ENCODE results near the gene CELF2. TPM values are rescaled to one million over a fixed set of nuclear protein-coding genes. Genes with fewer than 3 reads are reported as not detected.
"Not testable (repeated sequence)": the region's sequence is repeated elsewhere in the genome, so short reads cannot be mapped to it uniquely, and the experiment has no call there.

Gene CELF2
- total RNA-seq, 1 donor from 2014 or later, result 77.6 TPM

DNA sequence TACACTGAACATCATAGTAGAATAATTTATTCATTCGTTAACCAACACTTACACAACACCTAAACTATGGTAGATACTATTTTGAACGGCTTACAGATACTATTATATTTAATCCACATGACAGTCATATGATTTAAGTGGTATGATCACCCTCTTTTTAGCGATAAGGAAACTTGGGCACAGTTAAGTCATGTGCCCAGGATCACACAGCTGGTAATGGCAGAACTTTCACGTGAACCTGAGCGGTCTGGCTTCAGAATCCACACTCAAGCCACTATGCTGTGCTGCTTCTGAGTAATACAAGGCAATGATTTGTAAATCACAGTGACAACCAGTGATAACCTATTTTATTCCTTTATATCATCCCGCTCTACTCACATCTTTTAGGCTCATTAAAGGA is 99.1 kb downstream of the CELF2 start:
- peaks cover 51% of the 10 kb centered on the region for H3K4me1 Mint-ChIP-seq
- peaks cover 5% of the 10 kb centered on the region for H3K36me3 Mint-ChIP-seq (ENCODE audit: low read depth)
- H3K27ac Mint-ChIP-seq (ENCODE audit: unreplicated experiment), result no peak overlapping the region
- no peak for DNase-seq (ENCODE audit: low read depth, low spot score)
- TF ChIP-seq, protein P1, sequence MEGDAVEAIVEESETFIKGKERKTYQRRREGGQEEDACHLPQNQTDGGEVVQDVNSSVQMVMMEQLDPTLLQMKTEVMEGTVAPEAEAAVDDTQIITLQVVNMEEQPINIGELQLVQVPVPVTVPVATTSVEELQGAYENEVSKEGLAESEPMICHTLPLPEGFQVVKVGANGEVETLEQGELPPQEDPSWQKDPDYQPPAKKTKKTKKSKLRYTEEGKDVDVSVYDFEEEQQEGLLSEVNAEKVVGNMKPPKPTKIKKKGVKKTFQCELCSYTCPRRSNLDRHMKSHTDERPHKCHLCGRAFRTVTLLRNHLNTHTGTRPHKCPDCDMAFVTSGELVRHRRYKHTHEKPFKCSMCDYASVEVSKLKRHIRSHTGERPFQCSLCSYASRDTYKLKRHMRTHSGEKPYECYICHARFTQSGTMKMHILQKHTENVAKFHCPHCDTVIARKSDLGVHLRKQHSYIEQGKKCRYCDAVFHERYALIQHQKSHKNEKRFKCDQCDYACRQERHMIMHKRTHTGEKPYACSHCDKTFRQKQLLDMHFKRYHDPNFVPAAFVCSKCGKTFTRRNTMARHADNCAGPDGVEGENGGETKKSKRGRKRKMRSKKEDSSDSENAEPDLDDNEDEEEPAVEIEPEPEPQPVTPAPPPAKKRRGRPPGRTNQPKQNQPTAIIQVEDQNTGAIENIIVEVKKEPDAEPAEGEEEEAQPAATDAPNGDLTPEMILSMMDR (conservative IDR thresholded peaks at IDR 0.05), result no peak
- no peak overlapping the region for H3K4me3 Mint-ChIP-seq
- H3K27me3 Mint-ChIP-seq (ENCODE audit: low read depth), result no peaks in the 10 kb centered on the region
- no peaks in the 10 kb centered on the region for H3K9me3 Mint-ChIP-seq

DNA sequence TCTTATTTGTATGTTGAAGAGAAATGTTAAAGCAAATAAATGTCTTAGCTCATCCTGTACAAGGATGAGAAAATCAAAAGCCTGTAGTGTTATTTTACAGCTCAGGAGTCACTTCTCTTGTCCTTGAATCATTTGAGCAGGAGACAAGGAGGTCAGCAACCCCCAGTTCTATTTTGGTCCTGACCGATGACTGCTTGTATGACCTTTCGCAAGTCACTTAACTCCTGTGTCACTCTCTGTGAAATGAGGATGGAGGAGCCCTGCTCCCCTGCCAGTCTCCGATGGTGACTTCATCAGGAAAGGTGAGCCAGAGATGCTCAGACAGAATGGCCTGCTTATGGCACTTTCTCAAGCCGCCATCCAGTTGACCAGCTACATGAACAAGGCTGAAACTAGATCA is 101.0 kb downstream of the CELF2 start:
- TF ChIP-seq, protein P1 (conservative IDR thresholded peaks at IDR 0.05), result no peak
- H3K27me3 Mint-ChIP-seq (ENCODE audit: low read depth), result no peaks in the 10 kb centered on the region
- H3K9me3 Mint-ChIP-seq, result no peaks in the 10 kb centered on the region
- H3K27ac Mint-ChIP-seq (ENCODE audit: unreplicated experiment), result no peak overlapping the region
- H3K4me3 Mint-ChIP-seq, result no peak overlapping the region
- peaks cover 3% of the 10 kb centered on the region for H3K36me3 Mint-ChIP-seq (ENCODE audit: low read depth)
- no peak for DNase-seq (ENCODE audit: low read depth, low spot score)
- H3K4me1 Mint-ChIP-seq, result peaks cover 48% of the 10 kb centered on the region

DNA sequence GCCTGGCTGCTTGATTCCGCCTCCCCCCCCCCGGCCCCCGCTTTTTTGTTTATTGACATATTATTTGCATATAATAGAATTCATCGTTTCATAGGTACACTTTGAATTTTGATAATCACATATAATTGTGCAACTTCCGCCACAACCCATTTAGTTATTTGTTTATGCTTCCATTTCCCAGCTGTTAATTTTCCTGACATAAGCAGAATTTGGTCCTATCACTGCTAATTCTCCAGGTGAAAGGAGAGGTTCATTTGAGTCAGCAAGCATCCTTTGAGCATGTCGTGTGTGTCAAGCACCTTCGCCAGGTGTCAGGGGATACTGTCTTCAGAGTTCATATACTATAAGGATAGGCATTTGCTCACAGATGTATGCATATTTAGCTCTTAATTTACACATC is 102.2 kb downstream of the CELF2 start:
- H3K9me3 Mint-ChIP-seq, result no peaks in the 10 kb centered on the region
- no peaks in the 10 kb centered on the region for H3K27me3 Mint-ChIP-seq (ENCODE audit: low read depth)
- H3K4me1 Mint-ChIP-seq, result peaks cover 44% of the 10 kb centered on the region
- TF ChIP-seq, protein P1 (conservative IDR thresholded peaks at IDR 0.05), result no peak
- DNase-seq (ENCODE audit: low read depth, low spot score), result no peak
- H3K27ac Mint-ChIP-seq (ENCODE audit: unreplicated experiment), result no peak overlapping the region
- H3K36me3 Mint-ChIP-seq (ENCODE audit: low read depth), result peaks cover 5% of the 10 kb centered on the region
- H3K4me3 Mint-ChIP-seq, result no peak overlapping the region

DNA sequence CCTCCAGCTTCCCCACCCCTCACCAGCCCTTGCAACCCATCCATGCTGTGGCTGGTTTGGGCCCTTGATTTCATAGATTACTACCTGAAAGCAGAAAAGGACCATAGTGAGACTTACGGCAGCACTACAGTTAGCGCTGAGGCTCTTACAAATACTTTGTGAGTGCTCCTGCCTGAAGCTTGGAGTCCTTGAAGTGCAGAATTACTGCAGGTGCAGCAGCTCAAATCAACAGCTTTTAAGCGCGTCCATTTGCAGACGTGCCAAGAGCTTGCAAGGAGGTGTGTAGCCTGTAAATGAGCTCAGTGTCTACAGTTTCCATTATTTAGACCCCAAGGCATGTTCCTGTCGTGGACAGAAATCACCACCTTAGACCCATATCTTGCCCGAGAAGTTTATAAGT is 103.0 kb downstream of the CELF2 start:
- no peaks in the 10 kb centered on the region for H3K27me3 Mint-ChIP-seq (ENCODE audit: low read depth)
- H3K27ac Mint-ChIP-seq (ENCODE audit: unreplicated experiment), result no peak overlapping the region
- peaks cover 44% of the 10 kb centered on the region for H3K4me1 Mint-ChIP-seq
- no peak overlapping the region for H3K4me3 Mint-ChIP-seq
- peaks cover 9% of the 10 kb centered on the region for H3K36me3 Mint-ChIP-seq (ENCODE audit: low read depth)
- no peaks in the 10 kb centered on the region for H3K9me3 Mint-ChIP-seq
- DNase-seq (ENCODE audit: low read depth, low spot score), result no peak
- TF ChIP-seq, protein P1 (conservative IDR thresholded peaks at IDR 0.05), result no peak

DNA sequence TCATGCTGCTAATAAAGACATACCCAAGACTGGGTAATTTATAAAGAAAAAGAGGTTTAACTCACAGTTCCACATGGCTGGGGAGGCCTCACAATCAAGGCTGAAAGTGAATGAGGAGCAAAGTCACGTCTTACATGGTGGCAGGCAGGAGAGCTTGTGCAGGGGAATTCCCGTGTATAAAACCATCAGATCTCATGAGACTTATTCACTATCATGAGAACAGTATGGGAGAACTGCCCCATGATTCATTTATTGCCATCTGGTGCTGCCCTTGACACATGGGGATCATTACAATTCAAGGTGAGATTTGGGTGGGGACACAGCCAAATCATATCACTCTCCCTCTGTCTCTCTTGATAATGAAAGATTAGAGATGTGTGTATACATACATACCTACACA is 106.2 kb downstream of the CELF2 start:
- Mint-ChIP-seq H3K4me1 (peaks cover 33% of the 10 kb centered on the region), H3K36me3 (ENCODE audit: low read depth) (peaks cover 24% of the 10 kb centered on the region)
- not testable (repeated sequence) for H3K27ac Mint-ChIP-seq (ENCODE audit: unreplicated experiment); H3K27me3 Mint-ChIP-seq (ENCODE audit: low read depth); H3K9me3 Mint-ChIP-seq; H3K4me3 Mint-ChIP-seq; DNase-seq (ENCODE audit: low read depth, low spot score)

DNA sequence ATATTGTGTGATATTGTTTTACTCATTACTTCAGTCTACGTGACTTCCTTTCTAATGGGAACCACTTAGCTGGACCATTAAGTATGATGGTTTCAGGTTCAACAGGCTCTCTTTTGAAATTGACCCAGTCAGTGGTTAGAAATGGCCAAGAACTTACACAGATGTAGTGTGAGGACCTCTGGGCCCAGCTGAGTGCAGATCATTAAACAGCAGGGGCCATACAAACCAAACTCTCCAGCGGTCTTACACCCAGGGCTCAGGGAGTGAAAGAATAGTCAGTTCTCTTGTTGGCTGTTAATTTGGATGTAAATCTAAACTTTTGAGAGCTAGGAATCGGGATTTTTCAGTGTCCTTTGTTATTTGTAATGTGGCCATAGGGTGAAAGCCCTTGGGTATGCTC is 107.3 kb downstream of the CELF2 start:
- DNase-seq (ENCODE audit: low read depth, low spot score), result no peak
- H3K27me3 Mint-ChIP-seq (ENCODE audit: low read depth), result no peaks in the 10 kb centered on the region
- H3K36me3 Mint-ChIP-seq (ENCODE audit: low read depth), result peaks cover 31% of the 10 kb centered on the region
- H3K4me3 Mint-ChIP-seq, result no peak overlapping the region
- H3K9me3 Mint-ChIP-seq, result no peaks in the 10 kb centered on the region
- peak overlapping the region; percentile 54 for H3K27ac Mint-ChIP-seq (ENCODE audit: unreplicated experiment)
- peaks cover 34% of the 10 kb centered on the region for H3K4me1 Mint-ChIP-seq
- TF ChIP-seq, protein P1 (conservative IDR thresholded peaks at IDR 0.05), result no peak

DNA sequence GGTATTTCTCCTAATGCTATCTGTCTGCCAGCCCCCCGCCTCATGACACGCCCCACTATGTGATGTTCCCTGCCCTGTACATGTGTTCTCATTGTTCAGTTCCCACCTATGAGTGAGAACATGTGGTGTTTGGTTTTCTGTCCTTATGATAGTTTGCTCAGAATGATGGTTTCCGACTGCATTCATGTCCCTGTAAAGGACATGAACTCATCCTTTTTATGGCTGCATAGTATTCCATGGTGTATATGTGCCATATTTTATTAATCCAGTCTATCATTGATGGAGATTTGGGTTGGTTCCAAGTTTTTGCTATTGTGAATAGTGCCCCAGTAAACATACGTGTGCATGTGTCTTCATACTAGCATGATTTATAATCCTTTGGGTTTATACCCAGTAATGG is 109.3 kb downstream of the CELF2 start:
- Mint-ChIP-seq H3K4me1 (peaks cover 20% of the 10 kb centered on the region), H3K36me3 (ENCODE audit: low read depth) (peaks cover 31% of the 10 kb centered on the region)
- DNase-seq (ENCODE audit: low read depth, low spot score); H3K27ac Mint-ChIP-seq (ENCODE audit: unreplicated experiment); H3K9me3 Mint-ChIP-seq; H3K4me3 Mint-ChIP-seq; H3K27me3 Mint-ChIP-seq (ENCODE audit: low read depth): not testable (repeated sequence)
